ENCODE results near the gene APBA2. TPM values are rescaled to one million over a fixed set of nuclear protein-coding genes. Genes with fewer than 3 reads are reported as not detected.
"Not testable (repeated sequence)": the region's sequence is repeated elsewhere in the genome, so short reads cannot be mapped to it uniquely, and the experiment has no call there.

Gene APBA2
- total and polyA plus RNA-seq, 2 of the 13 experiments (the other 11 are each of a cell fraction or from before 2014, with no cell fraction given) = 0.62 to 2.3 TPM

- in situ Hi-C loops (cut with HindIII; ENCODE audit: extremely low pct_ligation_motif_present, low pct_unique_long_range_greater_than_20kb); ATAC-seq; H3K36me3 ChIP-seq (replicated peaks in 1 of 2; ENCODE audit: control insufficient read depth in 1 of 2, insufficient read depth in 2 of 2, low read length in 2 of 2); H4K20me1 ChIP-seq (ENCODE audit: insufficient read depth, low read length); H3K27ac ChIP-seq (ENCODE audit: extremely low read length, insufficient read depth, low read length); intact Hi-C loops (cut with micrococcal nuclease; ENCODE audit: unreplicated experiment); H3K4me2 ChIP-seq (ENCODE audit: low read depth, low read length); CTCF ChIA-PET (ENCODE audit: low intra/inter-chr PET ratio, low total read pairs); H3K79me2 ChIP-seq (ENCODE audit: insufficient read depth, low read length); H3K27me3 ChIP-seq (ENCODE audit: control insufficient read depth in 1 of 2, insufficient read depth in 2 of 2, low read length in 2 of 2); POLR2A ChIA-PET; H3K9ac ChIP-seq (ENCODE audit: insufficient read depth, low read depth, low read length); H3K4me3 ChIP-seq (replicated peaks in 1 of 3; ENCODE audit: insufficient read depth in 1 of 3, low read depth in 2 of 3, low read length in 3 of 3); FAIRE-seq; DNase-seq (ENCODE audit: low spot score); H3K4me1 ChIP-seq (ENCODE audit: insufficient read depth, low read length); BruUV-seq (replicated peaks); H2AFZ ChIP-seq (ENCODE audit: low read length); H3K9me3 ChIP-seq (ENCODE audit: low read length): not testable (repeated sequence)
- WGBS (ENCODE audit: low lambda C conversion rate) = no CpG with 5 or more reads among the region's 31 CpGs
Measured at GRCh38 chr15:28849766-28850165, 36.0 kb upstream of the APBA2 start.

- H3K27ac ChIP-seq (ENCODE audit: extremely low read length, insufficient read depth, low read length); H3K27me3 ChIP-seq (ENCODE audit: control insufficient read depth in 1 of 2, insufficient read depth in 2 of 2, low read length in 2 of 2); ATAC-seq; H3K4me2 ChIP-seq (ENCODE audit: low read depth, low read length); H3K9me3 ChIP-seq (ENCODE audit: low read length); in situ Hi-C loops (cut with HindIII; ENCODE audit: extremely low pct_ligation_motif_present, low pct_unique_long_range_greater_than_20kb); H3K9ac ChIP-seq (ENCODE audit: insufficient read depth, low read depth, low read length); H3K4me3 ChIP-seq (replicated peaks in 1 of 3; ENCODE audit: insufficient read depth in 1 of 3, low read depth in 2 of 3, low read length in 3 of 3); intact Hi-C loops (cut with micrococcal nuclease; ENCODE audit: unreplicated experiment); H3K4me1 ChIP-seq (ENCODE audit: insufficient read depth, low read length); DNase-seq (ENCODE audit: low spot score); H4K20me1 ChIP-seq (ENCODE audit: insufficient read depth, low read length); H3K36me3 ChIP-seq (replicated peaks in 1 of 2; ENCODE audit: control insufficient read depth in 1 of 2, insufficient read depth in 2 of 2, low read length in 2 of 2); FAIRE-seq; H2AFZ ChIP-seq (ENCODE audit: low read length); CTCF ChIA-PET (ENCODE audit: low intra/inter-chr PET ratio, low total read pairs); POLR2A ChIA-PET; H3K79me2 ChIP-seq (ENCODE audit: insufficient read depth, low read length); BruUV-seq (replicated peaks): not testable (repeated sequence)
- WGBS (ENCODE audit: low lambda C conversion rate) = 69% methylated on average over 5 of the region's 5 CpGs
Measured at GRCh38 chr15:28853654-28854053, 32.1 kb upstream of the APBA2 start.

GRCh38 chr15:28854578-28854977 lies 31.2 kb upstream of the APBA2 start:
- DNase-seq (ENCODE audit: low spot score); BruUV-seq (replicated peaks); H3K4me1 ChIP-seq (ENCODE audit: insufficient read depth, low read length); CTCF ChIA-PET (ENCODE audit: low intra/inter-chr PET ratio, low total read pairs); H3K4me3 ChIP-seq (replicated peaks in 1 of 3; ENCODE audit: insufficient read depth in 1 of 3, low read depth in 2 of 3, low read length in 3 of 3); H3K79me2 ChIP-seq (ENCODE audit: insufficient read depth, low read length); H3K4me2 ChIP-seq (ENCODE audit: low read depth, low read length); FAIRE-seq; POLR2A ChIA-PET; H3K27me3 ChIP-seq (ENCODE audit: control insufficient read depth in 1 of 2, insufficient read depth in 2 of 2, low read length in 2 of 2); H3K36me3 ChIP-seq (replicated peaks in 1 of 2; ENCODE audit: control insufficient read depth in 1 of 2, insufficient read depth in 2 of 2, low read length in 2 of 2); in situ Hi-C loops (cut with HindIII; ENCODE audit: extremely low pct_ligation_motif_present, low pct_unique_long_range_greater_than_20kb); H3K27ac ChIP-seq (ENCODE audit: extremely low read length, insufficient read depth, low read length); H2AFZ ChIP-seq (ENCODE audit: low read length); H3K9ac ChIP-seq (ENCODE audit: insufficient read depth, low read depth, low read length); intact Hi-C loops (cut with micrococcal nuclease; ENCODE audit: unreplicated experiment); ATAC-seq; H3K9me3 ChIP-seq (ENCODE audit: low read length); H4K20me1 ChIP-seq (ENCODE audit: insufficient read depth, low read length): not testable (repeated sequence)
- WGBS (ENCODE audit: low lambda C conversion rate) = 56% methylated on average over 2 of the region's 2 CpGs

Data from HepG2 (cell line).